Astrocyte (in vitro differentiated cells and primary cell): Measurements from ENCODE around the gene PIK3CD. TPM values are rescaled to one million over a fixed set of nuclear protein-coding genes. Genes with fewer than 3 reads are reported as not detected.
A peak's percentile ranks its signal among the peaks of the same experiment; 100 is the strongest.

Source experiments
- DNase-seq: peaks from one replicate; pipeline ENCODE4 v3.0.0-alpha.2; 2010; ENCODE audit warnings: low read depth
- FAIRE-seq: peaks from 2 replicates; lab custom pipeline; 2011; peaks lifted over from hg19 to GRCh38; lab: Jason Lieb, UNC
- H2AFZ ChIP-seq: 2 replicates; pipeline ENCODE4 v1.6.0; 2012; ENCODE audit warnings: low read depth, low read length, inconsistent platforms
- H3K27ac ChIP-seq: 2 replicates; pipeline ENCODE4 v1.5.1; 2011; ENCODE audit warnings: low read depth, low read length, inconsistent platforms
- H3K27me3 ChIP-seq: 2 replicates; pipeline ENCODE4 v1.6.0; 2011; ENCODE audit warnings: low read length, inconsistent platforms; ENCODE audit not compliant: insufficient read depth
- H3K36me3 ChIP-seq: 2 replicates; pipeline ENCODE4 v1.5.1; 2011; ENCODE audit warnings: low read length, inconsistent platforms; ENCODE audit not compliant: insufficient read depth
- H3K4me1 ChIP-seq: 2 replicates; pipeline ENCODE4 v1.5.1; 2011; ENCODE audit warnings: low read length, inconsistent platforms; ENCODE audit not compliant: insufficient read depth
- H3K4me2 ChIP-seq: 2 replicates; pipeline ENCODE4 v1.6.0; 2012; ENCODE audit warnings: low read length, inconsistent platforms
- H3K4me3 ChIP-seq: 2 replicates; pipeline ENCODE4 v1.5.1; 2011; ENCODE audit warnings: low read depth, mild to moderate bottlenecking, low read length, inconsistent platforms; ENCODE audit not compliant: insufficient read depth
- H3K79me2 ChIP-seq: 2 replicates; pipeline ENCODE4 v1.6.0; 2012; ENCODE audit warnings: mild to moderate bottlenecking, low read length, inconsistent platforms; ENCODE audit not compliant: insufficient read depth
- H3K9ac ChIP-seq: 2 replicates; pipeline ENCODE4 v1.6.0; 2012; ENCODE audit warnings: mild to moderate bottlenecking, low read length, inconsistent platforms
- H3K9me3 ChIP-seq: 2 replicates; pipeline ENCODE4 v1.5.1; 2012; ENCODE audit warnings: low read depth, mild to moderate bottlenecking, low read length, inconsistent platforms; ENCODE audit not compliant: insufficient read depth
- H4K20me1 ChIP-seq: 2 replicates; pipeline ENCODE4 v1.6.0; 2012; ENCODE audit warnings: low read length, inconsistent platforms; ENCODE audit not compliant: insufficient read depth
- H3K27ac Mint-ChIP-seq: one replicate; pipeline ENCODE4 v1.8.0; 2021; ENCODE audit warnings: mild to moderate bottlenecking, mixed read lengths; ENCODE audit not compliant: unreplicated experiment
- H3K27me3 Mint-ChIP-seq: one replicate; pipeline ENCODE4 v1.8.0; 2021; ENCODE audit warnings: low read depth, mixed read lengths; ENCODE audit not compliant: unreplicated experiment
- H3K36me3 Mint-ChIP-seq: one replicate; pipeline ENCODE4 v1.8.0; 2021; ENCODE audit warnings: low read depth, mixed read lengths; ENCODE audit not compliant: unreplicated experiment
- H3K4me1 Mint-ChIP-seq: one replicate; pipeline ENCODE4 v1.8.0; 2021; ENCODE audit warnings: low read depth, mixed read lengths; ENCODE audit not compliant: unreplicated experiment
- H3K4me3 Mint-ChIP-seq: one replicate; pipeline ENCODE4 v1.8.0; 2021; ENCODE audit warnings: mild to moderate bottlenecking, moderate library complexity, mixed read lengths; ENCODE audit not compliant: unreplicated experiment
- H3K9me3 Mint-ChIP-seq: one replicate; pipeline ENCODE4 v1.8.0; 2021; ENCODE audit warnings: mild to moderate bottlenecking, mixed read lengths; ENCODE audit not compliant: unreplicated experiment
- CTCF ChIP-seq: IDR thresholded peaks from 2 replicates; pipeline ENCODE4 v1.5.1; 2011; ENCODE audit warnings: low read depth, mild to moderate bottlenecking, inconsistent platforms, low read length, moderate library complexity; ENCODE audit not compliant: insufficient read depth
- EZH2 ChIP-seq: IDR thresholded peaks from 2 replicates; pipeline ENCODE4 v1.6.1; 2012; ENCODE audit warnings: mild to moderate bottlenecking, low read length, inconsistent platforms; ENCODE audit not compliant: insufficient read depth
- total RNA-seq: library from RNA; stranded (reverse); gene quantifications from 2 replicates; pipeline ENCODE4 v1.2.1, GENCODE V29; 2021

Gene PIK3CD
- total RNA-seq, 1 donor from 2014 or later = 29.5 TPM

- Histone ChIP-seq H3K4me3 (no peak overlapping the region), H3K27ac (no peak overlapping the region), H2AFZ (no peak overlapping the region), H4K20me1 (peaks cover 5% of the 10 kb centered on the region), H3K4me1 (no peaks in the 10 kb centered on the region), H3K36me3 (peaks cover 36% of the 10 kb centered on the region), H3K4me2 (no peak overlapping the region), H3K9ac (no peak overlapping the region), H3K27me3 (no peaks in the 10 kb centered on the region), H3K79me2 (no peaks in the 10 kb centered on the region), H3K9me3 (peaks cover 7% of the 10 kb centered on the region)
- peaks cover 2% of the 10 kb centered on the region for H3K9me3 Mint-ChIP-seq
- FAIRE-seq (no peak), DNase-seq (no peak)
- peaks cover 25% of the 10 kb centered on the region for H3K36me3 Mint-ChIP-seq
- H3K27me3 Mint-ChIP-seq = no peaks in the 10 kb centered on the region
- no peaks in the 10 kb centered on the region for H3K4me1 Mint-ChIP-seq
- H3K4me3 Mint-ChIP-seq = no peak overlapping the region
- peak; percentile 73 for TF ChIP-seq CTCF
- TF ChIP-seq EZH2 = no peak
- H3K27ac Mint-ChIP-seq = no peak overlapping the region
These were observed 73.4 kb downstream of the PIK3CD start for GRCh38 chr1:9724706-9725476.

GRCh38 chr1:9726406-9726805, 74.9 kb downstream of the PIK3CD start:
- FAIRE-seq (no peak), DNase-seq (no peak)
- no peaks in the 10 kb centered on the region for H3K27me3 Mint-ChIP-seq
- Histone ChIP-seq H3K36me3 (peaks cover 42% of the 10 kb centered on the region), H3K27me3 (no peaks in the 10 kb centered on the region), H3K9me3 (peaks cover 7% of the 10 kb centered on the region), H3K79me2 (no peaks in the 10 kb centered on the region), H3K4me3 (no peak overlapping the region), H3K9ac (no peak overlapping the region), H4K20me1 (peaks cover 8% of the 10 kb centered on the region), H3K27ac (no peak overlapping the region), H3K4me2 (no peak overlapping the region), H3K4me1 (no peaks in the 10 kb centered on the region), H2AFZ (no peak overlapping the region)
- peaks cover 2% of the 10 kb centered on the region for H3K9me3 Mint-ChIP-seq
- H3K4me1 Mint-ChIP-seq = no peaks in the 10 kb centered on the region
- H3K4me3 Mint-ChIP-seq = no peak overlapping the region
- H3K36me3 Mint-ChIP-seq = peaks cover 33% of the 10 kb centered on the region
- H3K27ac Mint-ChIP-seq = no peak overlapping the region
- no peak for TF ChIP-seq EZH2
- no peak for TF ChIP-seq CTCF
